Measurements from ENCODE around the gene INO80B. TPM values are rescaled to one million over a fixed set of nuclear protein-coding genes. Genes with fewer than 3 reads are reported as not detected.

The INO80B gene
- total and polyA plus RNA-seq, 9 of the 15 experiments (the other 6 are each of a cell fraction or from before 2014, with no cell fraction given) = 0.41 to 22.6 (median 9.0) TPM

- no peaks in the 10 kb centered on the region for H3K36me3 ChIP-seq (ENCODE audit: control insufficient read depth, insufficient read depth, low read length)
- no peaks in the 10 kb centered on the region for H4K20me1 ChIP-seq (replicated peaks; ENCODE audit: control insufficient read depth, insufficient read depth, low read length)
- no peak overlapping the region for H3K27ac ChIP-seq (ENCODE audit: extremely low read depth, low read depth, low read length)
- 21% methylated on average over 21 of the region's 27 CpGs for WGBS (ENCODE audit: insufficient coverage, low coverage, missing lambda C conversion rate)
- peaks cover 5 to 40% of the 10 kb centered on the region in 2 experiments; a peak in 4 of 5 replicates for H3K4me1 ChIP-seq (replicated peaks in 1 of 2; ENCODE audit: control insufficient read depth in 2 of 2, insufficient read depth in 2 of 2, low read length in 2 of 2)
- intact Hi-C loops (cut with micrococcal nuclease) (no loop called here), in situ Hi-C loops (cut with MboI) (no loop called here)
- no peak overlapping the region for H3K4me3 ChIP-seq
- H3K4me2 ChIP-seq (ENCODE audit: insufficient read depth, low read length) = no peak overlapping the region
- no peak for ATAC-seq
- BruUV-seq (replicated peaks) = no TSS peak
- no peaks in the 10 kb centered on the region for H3K9me1 ChIP-seq (ENCODE audit: control insufficient read depth, insufficient read depth, low read length)
- H3K9ac ChIP-seq (ENCODE audit: insufficient read depth in 1 of 2, low read depth in 2 of 2, low read length in 2 of 2) = peak overlapping the region in 1 of 2 experiments; percentile 76; a peak in 2 of 4 replicates
- ChIA-PET CTCF (ENCODE audit: low intra/inter-chr PET ratio) (no interaction called here), POLR2A (no interaction called here)
- FAIRE-seq = no peak
- H2AFZ ChIP-seq (ENCODE audit: low read depth, low read length) = no peak overlapping the region
- H3K9me3 ChIP-seq (replicated peaks; ENCODE audit: control insufficient read depth, insufficient read depth, low read depth, low read length) = no peaks in the 10 kb centered on the region
- H3K27me3 ChIP-seq (ENCODE audit: control insufficient read depth in 2 of 2, insufficient read depth in 2 of 2, low read length in 2 of 2) = peaks cover 4 to 29% of the 10 kb centered on the region in 2 experiments; a peak in 4 of 5 replicates
- peak; percentile 74 for TF ChIP-seq NFIC (IDR thresholded peaks at IDR 0.05)
- TF ChIP-seq ZNF184 (CRISPR knock-in tag; IDR thresholded peaks at IDR 0.05) = no peak
- TF ChIP-seq FOSL1 (tag; conservative IDR thresholded peaks at IDR 0.05) = no peak
- no peak for TF ChIP-seq TGIF2 (CRISPR knock-in tag; IDR thresholded peaks at IDR 0.05)
- TF ChIP-seq MEF2A (IDR thresholded peaks at IDR 0.05; ENCODE audit: control insufficient read depth, low read depth, low read length) = peak; percentile 81
- no peak for TF ChIP-seq GATAD2B (IDR thresholded peaks at IDR 0.05; ENCODE audit: borderline replicate concordance)
- DNase-seq (ENCODE audit: extremely low read depth in 1 of 4, low spot score in 3 of 4) = peak in 1 of 4 experiments; percentile 49
- no peaks in the 10 kb centered on the region for H3K79me2 ChIP-seq (ENCODE audit: control insufficient read depth, insufficient read depth, low read length)
These were observed 36.6 kb upstream of the INO80B start for GRCh38 chr2:74418312-74418711.

- Histone ChIP-seq H3K4me3 (no peak overlapping the region), H3K36me3 (ENCODE audit: control insufficient read depth, insufficient read depth, low read length) (no peaks in the 10 kb centered on the region), H3K27ac (ENCODE audit: extremely low read depth, low read depth, low read length) (no peak overlapping the region), H3K9me1 (ENCODE audit: control insufficient read depth, insufficient read depth, low read length) (no peaks in the 10 kb centered on the region), H3K27me3 (ENCODE audit: control insufficient read depth in 2 of 2, insufficient read depth in 2 of 2, low read length in 2 of 2) (peaks cover 4 to 27% of the 10 kb centered on the region in 2 experiments; a peak in 4 of 5 replicates), H4K20me1 (replicated peaks; ENCODE audit: control insufficient read depth, insufficient read depth, low read length) (no peaks in the 10 kb centered on the region), H3K79me2 (ENCODE audit: control insufficient read depth, insufficient read depth, low read length) (no peaks in the 10 kb centered on the region), H3K9me3 (replicated peaks; ENCODE audit: control insufficient read depth, insufficient read depth, low read depth, low read length) (no peaks in the 10 kb centered on the region), H2AFZ (ENCODE audit: low read depth, low read length) (no peak overlapping the region), H3K4me1 (replicated peaks in 1 of 2; ENCODE audit: control insufficient read depth in 2 of 2, insufficient read depth in 2 of 2, low read length in 2 of 2) (peaks cover 5 to 38% of the 10 kb centered on the region in 2 experiments; a peak in 4 of 5 replicates), H3K9ac (ENCODE audit: insufficient read depth in 1 of 2, low read depth in 2 of 2, low read length in 2 of 2) (no peak overlapping the region), H3K4me2 (ENCODE audit: insufficient read depth, low read length) (no peak overlapping the region)
- ChIA-PET POLR2A (interaction anchor here (0.6 kb wide), 1 partner anchor 13 kb away, joined by 4 read pairs; no protein-coding TSS in a partner anchor), CTCF (ENCODE audit: low intra/inter-chr PET ratio) (no interaction called here)
- BruUV-seq (replicated peaks) = no TSS peak
- ATAC-seq = no peak
- FAIRE-seq = no peak
- in situ Hi-C loops (cut with MboI) (no loop called here), intact Hi-C loops (cut with micrococcal nuclease) (no loop called here)
- 30% methylated on average over 1 of the region's 1 CpG for WGBS (ENCODE audit: insufficient coverage, low coverage, missing lambda C conversion rate)
- DNase-seq (ENCODE audit: extremely low read depth in 1 of 4, low spot score in 3 of 4) = no peak
- peak; percentile 14; the same call in 1 of the 2 replicates for TF ChIP-seq ZNF512 (tag; IDR thresholded peaks at IDR 0.05)
- no peak for TF ChIP-seq PHF20 (IDR thresholded peaks at IDR 0.05; ENCODE audit: partially characterized antibody)
These were observed 35.5 kb upstream of the INO80B start for GRCh38 chr2:74419345-74419744.

Measured in K562 (cell line).